NCI-H460 (cell line): ENCODE results near the gene SPDYE4. TPM values are rescaled to one million over a fixed set of nuclear protein-coding genes. Genes with fewer than 3 reads are reported as not detected.

Experiments used
- DNase-seq: peaks from one replicate; pipeline ENCODE4 v3.0.0-alpha.2; 2016; ENCODE audit warnings: low read depth; ENCODE audit errors: extremely low read depth
- total RNA-seq: library from RNA; depleted of rRNA; stranded (reverse); fragments of >200 nt; shearing (Covaris generic); gene quantifications from 2 replicates; pipeline ENCODE4 v1.2.3, GENCODE V29; 2014; rRNA removed

Gene SPDYE4
- total RNA-seq, 1 experiment from 2014 or later: not detected

GRCh38 chr17:8713878-8714277 lies 44.5 kb downstream of the SPDYE4 start:
- DNase-seq: no peak

DNA sequence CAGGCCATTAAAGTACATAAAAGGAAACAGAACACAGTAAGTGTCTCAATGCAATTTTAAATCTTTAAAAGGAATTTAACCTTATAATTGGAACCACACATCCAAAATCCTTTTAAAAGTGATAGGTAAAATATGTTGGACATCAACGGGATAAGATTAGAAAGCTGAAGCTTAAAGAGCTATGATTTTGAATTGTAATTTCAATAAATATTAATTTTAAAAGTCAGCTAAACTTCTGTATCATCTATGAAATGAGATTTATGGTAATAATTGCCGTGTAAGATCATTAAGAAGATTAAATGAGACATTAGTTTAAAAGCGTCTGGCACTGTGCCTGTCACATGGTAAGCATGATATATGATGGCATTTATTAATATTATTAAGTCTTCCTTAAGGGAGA lies 45.0 kb downstream of the SPDYE4 start:
- DNase-seq: no peak

DNA sequence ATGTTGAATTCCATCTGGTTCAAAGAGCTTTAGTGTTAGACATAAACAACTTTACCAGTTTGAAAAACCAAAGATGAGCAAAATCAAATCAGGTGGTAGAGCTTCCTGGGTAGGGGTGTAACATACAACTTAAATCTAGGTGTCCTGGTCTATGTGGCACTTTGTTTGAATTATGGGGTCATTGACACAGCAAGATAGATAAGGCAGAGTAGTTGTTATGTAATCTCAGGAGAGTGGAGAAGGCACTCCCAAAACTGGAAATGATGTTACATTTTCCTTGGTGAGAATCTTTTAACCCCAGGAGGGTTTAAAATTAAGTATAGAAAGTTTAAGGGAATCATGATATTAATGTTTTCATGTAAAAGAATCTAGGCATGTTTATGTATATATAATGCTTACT lies 45.6 kb downstream of the SPDYE4 start:
- no peak for DNase-seq

DNA sequence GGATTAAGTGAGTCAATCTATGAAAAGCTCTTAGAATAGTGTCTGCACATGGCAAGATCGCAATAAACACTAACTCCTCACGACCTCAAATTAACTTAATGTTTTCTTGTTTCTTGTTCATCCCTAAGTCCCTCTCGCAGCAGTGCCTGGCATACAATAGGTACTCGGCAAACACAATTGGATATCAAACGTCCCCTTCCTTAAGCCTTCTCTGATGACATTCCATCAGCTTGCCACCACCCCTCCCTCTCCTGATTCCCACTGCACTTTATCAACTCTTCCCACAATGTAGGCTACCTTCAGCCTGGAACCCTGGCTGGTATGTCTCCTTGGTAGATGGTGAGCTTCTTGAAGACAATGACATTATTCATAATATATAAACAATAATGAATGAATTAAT lies 47.1 kb downstream of the SPDYE4 start:
- DNase-seq: no peak

GRCh38 chr17:8710813-8711212 lies 47.5 kb downstream of the SPDYE4 start:
- DNase-seq: no peak

DNA sequence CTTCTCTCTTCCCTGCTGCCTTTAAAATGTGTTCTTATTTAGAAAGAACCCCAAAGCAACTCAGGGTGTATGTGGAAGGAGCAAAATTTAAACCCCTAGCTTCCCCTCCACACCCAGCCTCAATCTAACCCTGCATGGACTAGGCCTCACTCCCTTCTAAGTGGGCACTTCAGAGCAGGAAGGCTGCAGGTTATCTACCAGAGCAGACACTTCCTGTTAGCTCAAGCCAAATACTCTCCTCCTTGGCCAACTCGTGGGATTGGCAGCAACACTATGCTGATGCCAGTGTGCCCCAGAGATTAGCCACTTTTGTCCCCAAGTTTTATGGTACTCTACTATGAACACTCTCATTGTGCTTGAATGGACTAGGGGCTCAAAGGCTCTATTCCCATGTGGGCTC lies 49.3 kb downstream of the SPDYE4 start:
- no peak for DNase-seq

DNA sequence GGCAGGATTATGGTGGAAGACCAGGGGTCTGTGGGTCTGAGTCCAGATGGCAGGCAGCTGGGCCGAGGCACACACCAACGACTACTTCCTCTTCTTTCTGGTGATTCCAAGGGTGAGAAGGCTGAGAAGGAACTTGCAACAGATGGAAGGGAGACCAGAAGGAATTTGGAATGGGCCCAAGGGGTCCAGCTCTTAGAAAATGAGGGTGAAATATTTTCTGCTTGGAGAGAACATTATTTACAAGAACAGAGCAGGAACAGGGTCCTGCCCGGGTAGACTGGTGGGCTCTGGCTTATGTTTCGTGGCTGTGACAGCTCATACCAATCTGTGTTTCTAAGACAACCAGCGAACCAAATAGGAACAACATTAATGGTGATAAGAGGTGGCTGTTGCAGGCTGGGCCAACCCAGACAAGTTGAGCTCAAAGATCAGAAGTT lies 50.3 kb downstream of the SPDYE4 start:
- no peak for DNase-seq

- DNase-seq: no peak
Observed at GRCh38 chr17:8707332-8708024, 50.9 kb downstream of the SPDYE4 start.

- no peak for DNase-seq
Observed at GRCh38 chr17:8706431-8706830, 51.9 kb downstream of the SPDYE4 start.

- DNase-seq: no peak
Observed at GRCh38 chr17:8705427-8705826, 52.9 kb downstream of the SPDYE4 start.

DNA sequence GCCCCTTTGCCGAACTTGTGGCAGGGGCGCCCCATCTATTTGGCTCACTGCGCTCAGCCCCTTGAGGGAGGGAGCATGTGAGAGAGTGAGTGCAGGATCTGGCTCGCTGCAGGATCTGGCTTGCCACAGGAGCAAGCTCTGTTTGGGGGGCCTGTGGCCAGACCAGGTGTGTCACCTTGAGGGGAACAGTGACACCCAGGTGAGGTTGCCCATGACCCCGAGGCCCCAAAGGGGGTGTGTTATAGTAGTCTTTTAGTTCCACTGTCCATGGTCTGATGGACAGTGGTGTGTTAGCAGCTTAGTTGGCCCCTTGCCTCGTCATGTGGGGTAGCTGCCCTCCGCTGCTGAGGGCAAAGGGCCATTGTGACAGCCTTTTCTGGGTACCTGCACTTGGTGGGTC lies 55.3 kb downstream of the SPDYE4 start:
- no peak for DNase-seq

- DNase-seq: no peak
Observed at GRCh38 chr17:8701754-8702153, 56.6 kb downstream of the SPDYE4 start.

DNA sequence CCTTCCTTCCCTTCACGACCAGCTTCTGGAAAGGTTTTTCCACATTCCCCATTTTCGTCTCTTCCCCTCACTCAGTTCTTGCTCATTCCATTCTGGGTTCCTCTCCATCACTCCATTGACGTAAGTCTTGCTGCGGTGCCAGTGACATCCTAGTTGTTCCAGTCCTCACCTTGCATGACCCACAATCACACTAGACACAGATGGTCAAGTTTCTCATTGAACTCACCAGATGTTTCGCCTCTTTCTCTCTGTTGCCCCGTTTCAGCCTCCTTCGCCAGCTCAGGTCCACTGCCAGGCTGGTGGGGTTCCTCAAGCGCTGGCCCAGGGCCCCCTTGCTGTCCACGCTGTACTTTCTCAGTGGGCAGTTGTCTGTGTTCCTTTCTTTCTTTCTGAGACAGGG lies 57.1 kb downstream of the SPDYE4 start:
- no peak for DNase-seq

Other genes starting within 250 kb of the SPDYE4 start
- gene MYH10, start 127.8 kb downstream of the SPDYE4 start, total RNA-seq: 8.0 and 8.1 TPM in 2 replicates
- not detected in 2 replicates for gene CCDC42, start 13.7 kb downstream of the SPDYE4 start, total RNA-seq
- not detected in 2 replicates for gene MFSD6L, start 40.8 kb upstream of the SPDYE4 start, total RNA-seq
- gene PIK3R6, start 109.1 kb upstream of the SPDYE4 start, total RNA-seq: not detected in 2 replicates
- 0.35 TPM in 2 replicates for gene PIK3R5, start 207.2 kb upstream of the SPDYE4 start, total RNA-seq